Activated naive CD4-positive, alpha-beta T cell treated with anti-CD3 and anti-CD28 coated beads for 36 hours (primary cell): ENCODE measurements around the gene KITLG. TPM values are rescaled to one million over a fixed set of nuclear protein-coding genes. Genes with fewer than 3 reads are reported as not detected.

Source experiments
- CTCF ChIA-PET: fragments of 350-600 bp; sonication (Branson Sonifier 250); formaldehyde crosslinking; loops from one replicate; lab custom pipeline; 2021; ENCODE audit warnings: antibody characterized with exemption; lab: Charles Lee
- DNase-seq: peaks from one replicate; pipeline ENCODE4 v3.0.0-alpha.2; 2020
- H3K27ac Mint-ChIP-seq: one replicate; pipeline ENCODE4 v1.8.0; 2021; ENCODE audit warnings: mild to moderate bottlenecking, mixed read lengths
- H3K27me3 Mint-ChIP-seq: one replicate; pipeline ENCODE4 v1.8.0; 2021; ENCODE audit warnings: low read depth, mixed read lengths
- H3K36me3 Mint-ChIP-seq: one replicate; pipeline ENCODE4 v1.8.0; 2021; ENCODE audit warnings: low read depth, mixed read lengths
- H3K4me1 Mint-ChIP-seq: one replicate; pipeline ENCODE4 v1.8.0; 2021; ENCODE audit warnings: low read depth, mixed read lengths
- H3K4me3 Mint-ChIP-seq: one replicate; pipeline ENCODE4 v1.8.0; 2021; ENCODE audit warnings: mild to moderate bottlenecking, moderate library complexity, mixed read lengths
- H3K9me3 Mint-ChIP-seq: one replicate; pipeline ENCODE4 v1.8.0; 2021; ENCODE audit warnings: mixed read lengths
- intact Hi-C: fragments of 100-400 bp; cut with micrococcal nuclease; formaldehyde crosslinking; loops from one replicate; pipeline ENCODE4 v1.15.1; 2023
- total RNA-seq, 2 experiments: library from RNA; stranded (reverse); gene quantifications; one replicate each; pipeline ENCODE4 v1.2.3, GENCODE V29; 2021

The KITLG gene
- total RNA-seq, 2 experiments from 2014 or later = 0.07 to 0.15 TPM

GRCh38 chr12:88451205-88451604 is 129.1 kb downstream of the KITLG start:
- H3K27ac Mint-ChIP-seq = no peak overlapping the region
- intact Hi-C loops = no loop called here
- no peaks in the 10 kb centered on the region for H3K27me3 Mint-ChIP-seq
- H3K9me3 Mint-ChIP-seq = no peaks in the 10 kb centered on the region
- no peak overlapping the region for H3K4me3 Mint-ChIP-seq
- CTCF ChIA-PET = no interaction called here
- no peaks in the 10 kb centered on the region for H3K4me1 Mint-ChIP-seq
- DNase-seq = no peak
- no peaks in the 10 kb centered on the region for H3K36me3 Mint-ChIP-seq

- intact Hi-C loops = no loop called here
- H3K4me1 Mint-ChIP-seq = no peaks in the 10 kb centered on the region
- DNase-seq = no peak
- H3K27ac Mint-ChIP-seq = no peak overlapping the region
- no peaks in the 10 kb centered on the region for H3K27me3 Mint-ChIP-seq
- no peaks in the 10 kb centered on the region for H3K9me3 Mint-ChIP-seq
- H3K36me3 Mint-ChIP-seq = no peaks in the 10 kb centered on the region
- CTCF ChIA-PET = no interaction called here
- no peak overlapping the region for H3K4me3 Mint-ChIP-seq
These were observed 130.1 kb downstream of the KITLG start for GRCh38 chr12:88450136-88450535.

GRCh38 chr12:88448337-88448915 is 131.8 kb downstream of the KITLG start:
- no peaks in the 10 kb centered on the region for H3K4me1 Mint-ChIP-seq
- intact Hi-C loops = no loop called here
- no peak for DNase-seq
- CTCF ChIA-PET = no interaction called here
- H3K9me3 Mint-ChIP-seq = no peaks in the 10 kb centered on the region
- H3K36me3 Mint-ChIP-seq = no peaks in the 10 kb centered on the region
- H3K4me3 Mint-ChIP-seq = no peak overlapping the region
- H3K27me3 Mint-ChIP-seq = no peaks in the 10 kb centered on the region
- H3K27ac Mint-ChIP-seq = no peak overlapping the region

- intact Hi-C loops = no loop called here
- H3K4me1 Mint-ChIP-seq = no peaks in the 10 kb centered on the region
- H3K4me3 Mint-ChIP-seq = no peak overlapping the region
- H3K36me3 Mint-ChIP-seq = no peaks in the 10 kb centered on the region
- H3K27me3 Mint-ChIP-seq = no peaks in the 10 kb centered on the region
- H3K9me3 Mint-ChIP-seq = peaks cover 3% of the 10 kb centered on the region
- DNase-seq = no peak
- CTCF ChIA-PET = no interaction called here
- H3K27ac Mint-ChIP-seq = no peak overlapping the region
These were observed 134.4 kb downstream of the KITLG start for GRCh38 chr12:88445705-88446394.

GRCh38 chr12:88444481-88444880 is 135.8 kb downstream of the KITLG start:
- no peak for DNase-seq
- no peaks in the 10 kb centered on the region for H3K27me3 Mint-ChIP-seq
- no peak overlapping the region for H3K4me3 Mint-ChIP-seq
- H3K9me3 Mint-ChIP-seq = peaks cover 3% of the 10 kb centered on the region
- H3K27ac Mint-ChIP-seq = no peak overlapping the region
- H3K4me1 Mint-ChIP-seq = no peaks in the 10 kb centered on the region
- H3K36me3 Mint-ChIP-seq = no peaks in the 10 kb centered on the region
- intact Hi-C loops = no loop called here
- CTCF ChIA-PET = no interaction called here
